H9 (cell line): ENCODE results near the gene EDA. TPM values are rescaled to one million over a fixed set of nuclear protein-coding genes. Genes with fewer than 3 reads are reported as not detected.

ENCODE experiments used
- DNase-seq: peaks from one replicate; pipeline ENCODE4 v3.0.0-alpha.2; 2017
- H2AFZ ChIP-seq: one replicate; pipeline ENCODE4 v1.6.1; 2013; ENCODE audit warnings: mild to moderate bottlenecking, low read length, control low read depth, moderate library complexity
- H2AK5ac ChIP-seq: 2 replicates; pipeline ENCODE4 v1.6.1; 2013; ENCODE audit warnings: low read length, control low read depth, mixed read lengths; ENCODE audit not compliant: insufficient read length
- H2BK120ac ChIP-seq: one replicate; pipeline ENCODE4 v1.6.1; 2013; ENCODE audit warnings: low read depth, mild to moderate bottlenecking, low read length, control low read depth, inconsistent platforms; ENCODE audit not compliant: poor library complexity, severe bottlenecking
- H2BK12ac ChIP-seq: 2 replicates; pipeline ENCODE4 v1.6.1; 2013; ENCODE audit warnings: low read length, control low read depth, mixed read lengths, low read depth; ENCODE audit not compliant: insufficient read length
- H2BK15ac ChIP-seq: 2 replicates; pipeline ENCODE4 v1.6.1; 2013; ENCODE audit warnings: low read depth, low read length, control low read depth
- H2BK20ac ChIP-seq: one replicate; pipeline ENCODE4 v1.6.1; 2013; ENCODE audit warnings: low read depth, mild to moderate bottlenecking, low read length, control low read depth, inconsistent platforms; ENCODE audit not compliant: poor library complexity, severe bottlenecking
- H2BK5ac ChIP-seq: 2 replicates; pipeline ENCODE4 v1.6.1; 2013; ENCODE audit warnings: low read length, control low read depth, mixed read lengths; ENCODE audit not compliant: insufficient read length
- H3K14ac ChIP-seq: 2 replicates; pipeline ENCODE4 v1.6.1; 2013; ENCODE audit warnings: low read length, control low read depth; ENCODE audit not compliant: insufficient read depth
- H3K18ac ChIP-seq: 2 replicates; pipeline ENCODE4 v1.6.1; 2013; ENCODE audit warnings: low read depth, mild to moderate bottlenecking, mixed read lengths, low read length, control low read depth; ENCODE audit not compliant: insufficient read length
- H3K23ac ChIP-seq: 2 replicates; pipeline ENCODE4 v1.6.1; 2013; ENCODE audit warnings: low read length, control low read depth, mixed read lengths, low read depth; ENCODE audit not compliant: insufficient read length
- H3K23me2 ChIP-seq: 2 replicates; pipeline ENCODE4 v1.6.1; 2013; ENCODE audit warnings: low read depth, mild to moderate bottlenecking, mixed read lengths, low read length, control low read depth; ENCODE audit not compliant: insufficient read length, poor library complexity, severe bottlenecking
- H3K27ac ChIP-seq: 2 replicates; pipeline ENCODE4 v1.5.1; 2013; ENCODE audit warnings: low read length, control low read depth, mixed read lengths, low read depth; ENCODE audit not compliant: insufficient read length
- H3K27me3 ChIP-seq: 2 replicates; pipeline ENCODE4 v1.6.1; 2013; ENCODE audit warnings: low read length, control low read depth, inconsistent platforms; ENCODE audit not compliant: insufficient read depth
- H3K4ac ChIP-seq: 2 replicates; pipeline ENCODE4 v1.6.1; 2013; ENCODE audit warnings: low read depth, mild to moderate bottlenecking, control low read depth, inconsistent platforms, low read length, moderate library complexity
- H3K4me1 ChIP-seq: 2 replicates; pipeline ENCODE4 v1.6.1; 2013; ENCODE audit warnings: low read length, control low read depth, inconsistent platforms; ENCODE audit not compliant: insufficient read depth
- H3K4me2 ChIP-seq: 2 replicates; pipeline ENCODE4 v1.6.1; 2013; ENCODE audit warnings: low read length, control low read depth, mixed read lengths; ENCODE audit not compliant: insufficient read length, insufficient read depth
- H3K56ac ChIP-seq: 2 replicates; pipeline ENCODE4 v1.6.1; 2013; ENCODE audit warnings: low read depth, mild to moderate bottlenecking, mixed read lengths, low read length, control low read depth; ENCODE audit not compliant: insufficient read length
- H3K79me1 ChIP-seq: 2 replicates; pipeline ENCODE4 v1.6.1; 2013; ENCODE audit warnings: low read depth, mild to moderate bottlenecking, moderate library complexity, low read length, control low read depth, inconsistent platforms; ENCODE audit not compliant: insufficient read depth, poor library complexity, severe bottlenecking
- H3K79me2 ChIP-seq: 2 replicates; pipeline ENCODE4 v1.6.1; 2013; ENCODE audit warnings: low read length, control low read depth, inconsistent platforms; ENCODE audit not compliant: insufficient read depth
- H3K9ac ChIP-seq: 2 replicates; pipeline ENCODE4 v1.6.1; 2013; ENCODE audit warnings: low read length, control low read depth, mixed read lengths; ENCODE audit not compliant: insufficient read length; ENCODE audit errors: extremely low read depth
- H3K9me3 ChIP-seq: one replicate; pipeline ENCODE4 v1.6.1; 2013; ENCODE audit warnings: low read depth, low read length, inconsistent platforms; ENCODE audit not compliant: control insufficient read depth
- H3T11ph ChIP-seq: one replicate; pipeline ENCODE4 v1.6.1; 2013; ENCODE audit warnings: mild to moderate bottlenecking, low read length, control low read depth, inconsistent platforms
- H4K20me1 ChIP-seq: one replicate; pipeline ENCODE4 v1.6.1; 2013; ENCODE audit not compliant: control insufficient read depth, insufficient read length, insufficient read depth
- H4K5ac ChIP-seq: 2 replicates; pipeline ENCODE4 v1.6.1; 2013; ENCODE audit warnings: low read depth, mild to moderate bottlenecking, mixed read lengths, low read length, control low read depth; ENCODE audit not compliant: insufficient read length
- H4K8ac ChIP-seq: replicated peaks from 2 replicates; pipeline ENCODE4 v1.6.1; 2013; ENCODE audit warnings: low read length, control low read depth, mixed read lengths, low read depth; ENCODE audit not compliant: insufficient read length
- H4K91ac ChIP-seq: 2 replicates; pipeline ENCODE4 v1.6.1; 2013; ENCODE audit warnings: low read depth, mild to moderate bottlenecking, moderate library complexity, mixed read lengths, low read length, control low read depth; ENCODE audit not compliant: insufficient read length
- H3K27ac Mint-ChIP-seq, 3 experiments: 2 replicates in 2 of 3; 3 replicates in 1 of 3; pipeline ENCODE4 v1.8.0; 2020 to 2021; ENCODE audit warnings: mixed read lengths in 3 of 3, mild to moderate bottlenecking in 1 of 3, moderate library complexity in 1 of 3
- H3K27me3 Mint-ChIP-seq: 2 replicates; pipeline ENCODE4 v1.8.0; 2021; ENCODE audit warnings: low read depth, mild to moderate bottlenecking, moderate library complexity, mixed read lengths
- H3K36me3 Mint-ChIP-seq, 3 experiments: 2 replicates in 2 of 3; 3 replicates in 1 of 3; pipeline ENCODE4 v1.8.0; 2020 to 2021; ENCODE audit warnings: low read depth in 3 of 3, mixed read lengths in 3 of 3; ENCODE audit not compliant: insufficient read depth in 1 of 3
- H3K4me1 Mint-ChIP-seq, 2 experiments: 2 replicates each; pipeline ENCODE4 v1.8.0; 2020; ENCODE audit warnings: mixed read lengths in 2 of 2
- H3K4me3 Mint-ChIP-seq, 2 experiments: 2 replicates in 1 of 2; 3 replicates in 1 of 2; pipeline ENCODE4 v1.8.0; 2020 to 2021; ENCODE audit warnings: mild to moderate bottlenecking in 2 of 2, mixed read lengths in 2 of 2, moderate library complexity in 1 of 2
- H3K9me3 Mint-ChIP-seq, 2 experiments: 2 replicates in 1 of 2; 3 replicates in 1 of 2; pipeline ENCODE4 v1.8.0; 2020; ENCODE audit warnings: mild to moderate bottlenecking in 2 of 2, mixed read lengths in 2 of 2, moderate library complexity in 1 of 2
- WGBS: extraction: QIAGEN DNeasy Blood & Tissue Kit; methylation state at CpG from one replicate; pipeline ENCODE4 v1.1.7; 2013; ENCODE audit warnings: missing lambda C conversion rate, low lambda C conversion rate, mixed read lengths; ENCODE audit not compliant: insufficient read length; ENCODE audit errors: extremely low coverage; 5-methylcytosine and 5-hydroxymethylcytosine counted together
- total RNA-seq: library from RNA; stranded (reverse); gene quantifications from 2 replicates; pipeline ENCODE4 v1.2.1, GENCODE V29; 2021
- TF ChIP-seq, protein P1 (sequence below): fragments of 200-600 bp; sonication (generic); conservative IDR thresholded peaks from 3 replicates; pipeline ENCODE4 v1.8.0; 2021; ENCODE audit warnings: antibody characterized with exemption, mild to moderate bottlenecking

EDA gene
- total RNA-seq, 1 experiment from 2014 or later = 7.7 TPM

DNA sequence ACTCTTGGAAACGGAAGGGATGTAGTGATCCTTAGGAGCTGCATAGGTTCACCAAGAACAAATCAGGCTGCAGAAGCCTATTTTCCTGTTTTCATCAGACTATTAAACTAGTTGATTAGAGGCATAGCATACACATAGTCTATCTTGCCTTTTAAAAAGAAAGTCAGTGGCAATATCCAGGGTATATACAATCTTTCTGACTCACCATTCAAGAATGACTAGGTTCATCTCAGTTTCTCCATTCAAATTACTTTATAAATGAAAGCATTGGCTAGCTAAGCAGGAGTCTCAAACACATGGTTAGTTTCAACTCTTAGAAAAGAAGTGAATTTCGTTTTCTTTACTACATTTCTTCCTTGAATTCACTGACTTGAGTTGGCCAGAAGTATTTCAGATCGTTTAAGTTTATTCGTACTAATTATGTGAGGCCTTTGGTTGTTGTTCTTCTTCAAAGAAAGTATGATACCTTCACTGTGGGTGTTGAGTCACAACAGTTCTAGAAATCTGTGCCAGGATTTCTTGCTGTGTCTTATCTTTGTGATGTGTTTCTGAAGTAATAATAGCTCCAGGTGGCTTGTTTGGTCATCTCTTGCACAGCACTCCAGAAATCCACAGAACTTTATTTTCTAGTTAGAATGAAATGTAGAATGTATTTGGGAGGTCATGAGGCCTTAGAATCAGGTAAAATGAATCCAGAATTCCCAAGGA is 345.6 kb downstream of the EDA start:
- Histone ChIP-seq H4K8ac (no peak overlapping the region), H3K79me2 (no peaks in the 10 kb centered on the region), H2BK20ac (no peak overlapping the region), H3K23ac (no peak overlapping the region), H3K27ac (no peak overlapping the region), H2BK5ac (no peak overlapping the region), H3K18ac (no peak overlapping the region), H3K56ac (no peak overlapping the region), H4K20me1 (no peaks in the 10 kb centered on the region), H2BK15ac (no peak overlapping the region), H3K9ac (no peak overlapping the region), H2BK12ac (no peak overlapping the region), H3K14ac (no peak overlapping the region), H2AK5ac (no peak overlapping the region), H3K27me3 (no peaks in the 10 kb centered on the region), H3K4ac (no peak overlapping the region), H2AFZ (no peak overlapping the region), H3K9me3 (peaks cover 36% of the 10 kb centered on the region), H3T11ph (no peak overlapping the region), H4K5ac (no peak overlapping the region), H3K4me1 (no peaks in the 10 kb centered on the region), H2BK120ac (no peak overlapping the region), H4K91ac (no peak overlapping the region), H3K23me2 (no peaks in the 10 kb centered on the region), H3K4me2 (no peak overlapping the region), H3K79me1 (no peaks in the 10 kb centered on the region)
- TF ChIP-seq, protein P1, sequence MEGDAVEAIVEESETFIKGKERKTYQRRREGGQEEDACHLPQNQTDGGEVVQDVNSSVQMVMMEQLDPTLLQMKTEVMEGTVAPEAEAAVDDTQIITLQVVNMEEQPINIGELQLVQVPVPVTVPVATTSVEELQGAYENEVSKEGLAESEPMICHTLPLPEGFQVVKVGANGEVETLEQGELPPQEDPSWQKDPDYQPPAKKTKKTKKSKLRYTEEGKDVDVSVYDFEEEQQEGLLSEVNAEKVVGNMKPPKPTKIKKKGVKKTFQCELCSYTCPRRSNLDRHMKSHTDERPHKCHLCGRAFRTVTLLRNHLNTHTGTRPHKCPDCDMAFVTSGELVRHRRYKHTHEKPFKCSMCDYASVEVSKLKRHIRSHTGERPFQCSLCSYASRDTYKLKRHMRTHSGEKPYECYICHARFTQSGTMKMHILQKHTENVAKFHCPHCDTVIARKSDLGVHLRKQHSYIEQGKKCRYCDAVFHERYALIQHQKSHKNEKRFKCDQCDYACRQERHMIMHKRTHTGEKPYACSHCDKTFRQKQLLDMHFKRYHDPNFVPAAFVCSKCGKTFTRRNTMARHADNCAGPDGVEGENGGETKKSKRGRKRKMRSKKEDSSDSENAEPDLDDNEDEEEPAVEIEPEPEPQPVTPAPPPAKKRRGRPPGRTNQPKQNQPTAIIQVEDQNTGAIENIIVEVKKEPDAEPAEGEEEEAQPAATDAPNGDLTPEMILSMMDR = no peak
- H3K9me3 Mint-ChIP-seq = peaks cover 22 to 35% of the 10 kb centered on the region in 2 experiments
- no peak for DNase-seq
- H3K27ac Mint-ChIP-seq = no peak overlapping the region
- WGBS = no CpG with 5 or more reads among the region's 4 CpGs
- no peak overlapping the region for H3K4me3 Mint-ChIP-seq
- peaks cover 0 to 8% (median 0%) of the 10 kb centered on the region in 3 experiments; a peak in 2 of 7 replicates for H3K36me3 Mint-ChIP-seq
- peaks cover 2 to 3% of the 10 kb centered on the region in 2 experiments; a peak in 3 of 4 replicates for H3K4me1 Mint-ChIP-seq
- H3K27me3 Mint-ChIP-seq = no peaks in the 10 kb centered on the region
